ENCODE measurements around the gene PPP2R2C.

DNA sequence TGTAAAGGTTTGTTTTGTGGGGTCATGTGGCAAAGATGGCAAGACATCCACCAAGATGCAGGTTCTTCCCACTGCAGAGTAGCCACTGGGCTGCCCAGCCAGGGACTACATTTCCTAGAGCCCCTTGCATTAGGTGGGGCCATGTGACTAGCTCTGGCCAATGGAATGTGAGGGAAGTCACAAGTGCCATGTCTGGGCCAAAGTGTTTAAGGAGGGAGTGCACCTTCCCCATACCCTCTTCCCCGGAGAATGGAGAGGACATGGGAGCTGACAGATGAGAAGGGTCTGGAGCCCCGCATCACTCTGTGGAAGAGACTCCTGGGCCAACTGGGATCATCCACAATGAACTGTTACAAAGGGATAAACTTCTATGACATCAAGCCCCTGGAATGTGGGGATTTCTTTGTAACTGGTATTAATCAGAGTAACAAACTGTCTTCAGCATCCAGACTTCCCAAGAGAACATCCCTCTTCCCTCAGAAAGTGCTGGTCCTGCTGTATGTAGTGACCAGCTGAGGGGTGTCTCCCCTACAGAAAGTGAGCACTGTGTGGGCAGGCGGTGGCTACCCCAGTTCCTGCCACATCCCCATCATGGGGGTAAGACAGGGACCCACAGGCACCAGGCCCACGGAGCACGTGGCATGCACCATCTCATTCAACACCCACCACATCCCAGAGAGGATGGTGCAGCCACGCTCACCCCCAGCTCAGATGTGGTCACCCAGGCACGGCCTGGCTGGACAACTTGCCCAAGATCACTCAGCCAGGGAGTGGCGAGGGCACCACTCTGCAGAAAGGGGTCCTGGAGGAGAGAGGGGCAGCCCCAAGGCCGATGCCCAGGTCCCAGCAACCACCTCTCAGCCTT lies 10.9 kb downstream of the PPP2R2C start:
- TF ChIP-seq, protein P1, sequence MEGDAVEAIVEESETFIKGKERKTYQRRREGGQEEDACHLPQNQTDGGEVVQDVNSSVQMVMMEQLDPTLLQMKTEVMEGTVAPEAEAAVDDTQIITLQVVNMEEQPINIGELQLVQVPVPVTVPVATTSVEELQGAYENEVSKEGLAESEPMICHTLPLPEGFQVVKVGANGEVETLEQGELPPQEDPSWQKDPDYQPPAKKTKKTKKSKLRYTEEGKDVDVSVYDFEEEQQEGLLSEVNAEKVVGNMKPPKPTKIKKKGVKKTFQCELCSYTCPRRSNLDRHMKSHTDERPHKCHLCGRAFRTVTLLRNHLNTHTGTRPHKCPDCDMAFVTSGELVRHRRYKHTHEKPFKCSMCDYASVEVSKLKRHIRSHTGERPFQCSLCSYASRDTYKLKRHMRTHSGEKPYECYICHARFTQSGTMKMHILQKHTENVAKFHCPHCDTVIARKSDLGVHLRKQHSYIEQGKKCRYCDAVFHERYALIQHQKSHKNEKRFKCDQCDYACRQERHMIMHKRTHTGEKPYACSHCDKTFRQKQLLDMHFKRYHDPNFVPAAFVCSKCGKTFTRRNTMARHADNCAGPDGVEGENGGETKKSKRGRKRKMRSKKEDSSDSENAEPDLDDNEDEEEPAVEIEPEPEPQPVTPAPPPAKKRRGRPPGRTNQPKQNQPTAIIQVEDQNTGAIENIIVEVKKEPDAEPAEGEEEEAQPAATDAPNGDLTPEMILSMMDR (IDR thresholded peaks at IDR 0.05 in 8 of 11, conservative IDR thresholded peaks at IDR 0.05 in 3 of 11) = no peak
- TF ChIP-seq POLR2A (IDR thresholded peaks at IDR 0.05) (no peak), POLR2AphosphoS5 (IDR thresholded peaks at IDR 0.05) (no peak)
